Measurements from ENCODE around the gene MTARC2.

GRCh38 chr1:220717800-220718640 lies 30.1 kb upstream of the MTARC2 start:
- TF ChIP-seq, protein P1, sequence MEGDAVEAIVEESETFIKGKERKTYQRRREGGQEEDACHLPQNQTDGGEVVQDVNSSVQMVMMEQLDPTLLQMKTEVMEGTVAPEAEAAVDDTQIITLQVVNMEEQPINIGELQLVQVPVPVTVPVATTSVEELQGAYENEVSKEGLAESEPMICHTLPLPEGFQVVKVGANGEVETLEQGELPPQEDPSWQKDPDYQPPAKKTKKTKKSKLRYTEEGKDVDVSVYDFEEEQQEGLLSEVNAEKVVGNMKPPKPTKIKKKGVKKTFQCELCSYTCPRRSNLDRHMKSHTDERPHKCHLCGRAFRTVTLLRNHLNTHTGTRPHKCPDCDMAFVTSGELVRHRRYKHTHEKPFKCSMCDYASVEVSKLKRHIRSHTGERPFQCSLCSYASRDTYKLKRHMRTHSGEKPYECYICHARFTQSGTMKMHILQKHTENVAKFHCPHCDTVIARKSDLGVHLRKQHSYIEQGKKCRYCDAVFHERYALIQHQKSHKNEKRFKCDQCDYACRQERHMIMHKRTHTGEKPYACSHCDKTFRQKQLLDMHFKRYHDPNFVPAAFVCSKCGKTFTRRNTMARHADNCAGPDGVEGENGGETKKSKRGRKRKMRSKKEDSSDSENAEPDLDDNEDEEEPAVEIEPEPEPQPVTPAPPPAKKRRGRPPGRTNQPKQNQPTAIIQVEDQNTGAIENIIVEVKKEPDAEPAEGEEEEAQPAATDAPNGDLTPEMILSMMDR (IDR thresholded peaks at IDR 0.05; ENCODE audit: low read length): no peak
- TF ChIP-seq EZH2 (IDR thresholded peaks at IDR 0.05; ENCODE audit: borderline replicate concordance, low read length): no peak
